Measurements from ENCODE around the gene DPYSL3.

Gene DPYSL3

GRCh38 chr5:147467973-147468508 lies 41.8 kb downstream of the DPYSL3 start:
- DNase-seq = no peak

DNA sequence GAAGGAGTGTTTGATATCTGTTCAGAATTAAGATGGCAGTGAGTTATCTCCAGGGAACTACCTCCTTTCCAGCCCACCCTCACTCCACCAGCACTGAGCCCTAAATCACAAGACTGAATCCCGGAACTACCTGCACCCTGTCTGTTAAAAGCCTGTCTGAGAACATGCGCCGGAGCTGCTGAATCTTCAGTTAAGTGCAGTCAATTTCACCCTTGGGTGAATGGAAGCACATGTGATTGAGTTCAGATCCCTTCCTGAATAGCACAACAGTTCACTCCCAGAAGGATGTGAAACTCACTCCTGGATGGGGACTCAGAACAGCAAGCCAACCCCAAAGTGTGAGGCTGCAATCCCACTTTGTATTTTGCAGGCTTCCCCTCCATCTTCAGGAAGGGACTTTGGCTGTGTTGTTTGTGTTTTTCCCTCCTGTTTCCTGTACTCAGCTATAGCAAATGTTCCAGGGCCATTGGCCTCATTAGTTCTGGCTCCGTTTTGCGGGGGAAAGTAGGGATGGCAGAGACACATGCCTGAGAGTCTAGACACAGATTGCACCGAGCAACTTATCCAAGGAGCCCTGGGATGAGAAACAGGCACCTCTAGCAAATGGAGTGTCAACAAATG lies 43.4 kb downstream of the DPYSL3 start:
- DNase-seq = no peak

DNA sequence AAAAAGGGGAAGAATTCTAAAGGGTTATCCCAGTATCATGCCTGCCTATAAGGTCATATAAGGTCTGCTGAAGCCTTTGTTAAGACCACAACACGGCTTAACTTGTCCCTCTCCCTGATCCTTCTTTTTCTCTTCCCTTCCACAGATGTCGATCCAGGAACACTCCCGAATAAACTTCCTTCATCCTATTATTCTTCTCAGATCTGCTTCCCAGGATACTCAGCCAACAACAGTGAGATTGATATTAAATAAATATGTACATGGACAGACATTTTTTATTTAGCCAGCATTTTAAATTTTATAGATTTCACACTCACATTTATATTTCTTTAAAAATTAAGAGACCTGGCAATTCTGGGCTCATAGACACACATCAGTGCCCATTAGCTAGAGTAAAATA lies 44.1 kb downstream of the DPYSL3 start:
- DNase-seq = no peak

GRCh38 chr5:147464211-147464610 lies 45.7 kb downstream of the DPYSL3 start:
- no peak for DNase-seq

DNA sequence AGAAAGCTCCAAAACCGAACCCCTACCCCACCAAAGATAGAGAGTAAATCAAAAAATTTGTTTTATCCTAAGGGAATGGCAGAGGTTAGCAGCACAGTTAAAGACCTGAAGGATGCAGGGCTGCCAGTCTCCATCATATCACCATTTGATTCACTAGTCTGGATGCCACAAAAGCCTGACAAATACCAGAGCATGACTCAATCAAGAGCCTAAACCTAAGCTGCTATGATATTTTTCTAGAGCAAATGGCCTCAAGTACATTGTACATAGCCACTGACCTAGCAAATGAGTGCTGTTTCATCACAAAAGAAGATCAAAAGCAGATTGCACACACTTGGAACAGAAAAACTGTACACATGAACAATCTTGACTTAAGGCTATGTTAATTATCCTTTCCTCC lies 48.0 kb downstream of the DPYSL3 start:
- no peak for DNase-seq

DNA sequence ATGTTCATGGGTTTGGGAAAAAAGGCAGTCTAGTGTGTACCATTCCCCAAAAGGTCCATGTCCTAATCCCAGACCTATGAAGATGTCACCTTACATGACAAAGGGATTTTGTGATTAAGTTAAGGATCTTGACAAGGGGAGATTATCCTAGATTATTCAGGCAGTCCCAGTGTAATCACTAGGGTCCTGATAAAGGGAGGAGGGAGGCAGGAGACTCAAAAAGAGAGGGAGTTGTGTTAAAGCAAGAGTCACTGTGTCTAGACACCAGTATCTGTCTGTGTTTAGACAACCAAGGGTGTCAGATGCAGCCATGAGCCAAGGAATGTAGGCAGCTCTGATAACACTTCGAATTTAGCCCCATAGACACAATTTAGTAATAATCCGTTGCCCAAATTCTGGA lies 49.5 kb downstream of the DPYSL3 start:
- no peak for DNase-seq

- no peak for DNase-seq
Observed at GRCh38 chr5:147458581-147458980, 51.3 kb downstream of the DPYSL3 start.

DNA sequence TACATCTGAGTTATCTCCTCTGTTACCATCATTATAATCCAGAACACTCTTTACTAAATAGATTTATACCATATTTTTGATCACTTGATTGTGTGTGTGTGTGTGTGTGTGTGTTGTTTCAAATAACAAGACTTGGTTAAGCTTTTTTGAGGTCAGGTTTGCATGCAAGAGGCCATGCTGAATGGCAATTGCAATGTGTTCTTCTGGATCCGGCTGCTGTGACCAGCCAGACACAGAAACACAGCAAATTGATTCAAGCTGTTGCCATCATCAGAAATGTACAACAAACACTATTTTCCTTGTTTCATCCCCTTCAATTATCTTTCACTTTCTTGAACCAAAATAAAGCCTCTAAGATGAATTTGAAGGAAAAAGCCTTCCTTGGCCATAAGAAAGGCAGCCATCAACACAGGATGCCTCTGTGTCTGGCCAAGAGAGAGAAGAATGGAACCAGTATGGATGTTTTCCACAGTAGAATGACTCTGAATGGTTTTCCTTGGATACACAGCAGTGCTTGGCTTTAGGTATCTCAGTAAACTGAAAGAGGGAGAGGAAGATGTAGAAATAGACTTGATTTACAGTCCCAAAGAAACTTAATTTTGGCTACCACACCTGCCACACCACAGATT lies 53.9 kb downstream of the DPYSL3 start:
- DNase-seq = no peak

GRCh38 chr5:147454996-147455677 lies 54.7 kb downstream of the DPYSL3 start:
- DNase-seq = no peak

DNA sequence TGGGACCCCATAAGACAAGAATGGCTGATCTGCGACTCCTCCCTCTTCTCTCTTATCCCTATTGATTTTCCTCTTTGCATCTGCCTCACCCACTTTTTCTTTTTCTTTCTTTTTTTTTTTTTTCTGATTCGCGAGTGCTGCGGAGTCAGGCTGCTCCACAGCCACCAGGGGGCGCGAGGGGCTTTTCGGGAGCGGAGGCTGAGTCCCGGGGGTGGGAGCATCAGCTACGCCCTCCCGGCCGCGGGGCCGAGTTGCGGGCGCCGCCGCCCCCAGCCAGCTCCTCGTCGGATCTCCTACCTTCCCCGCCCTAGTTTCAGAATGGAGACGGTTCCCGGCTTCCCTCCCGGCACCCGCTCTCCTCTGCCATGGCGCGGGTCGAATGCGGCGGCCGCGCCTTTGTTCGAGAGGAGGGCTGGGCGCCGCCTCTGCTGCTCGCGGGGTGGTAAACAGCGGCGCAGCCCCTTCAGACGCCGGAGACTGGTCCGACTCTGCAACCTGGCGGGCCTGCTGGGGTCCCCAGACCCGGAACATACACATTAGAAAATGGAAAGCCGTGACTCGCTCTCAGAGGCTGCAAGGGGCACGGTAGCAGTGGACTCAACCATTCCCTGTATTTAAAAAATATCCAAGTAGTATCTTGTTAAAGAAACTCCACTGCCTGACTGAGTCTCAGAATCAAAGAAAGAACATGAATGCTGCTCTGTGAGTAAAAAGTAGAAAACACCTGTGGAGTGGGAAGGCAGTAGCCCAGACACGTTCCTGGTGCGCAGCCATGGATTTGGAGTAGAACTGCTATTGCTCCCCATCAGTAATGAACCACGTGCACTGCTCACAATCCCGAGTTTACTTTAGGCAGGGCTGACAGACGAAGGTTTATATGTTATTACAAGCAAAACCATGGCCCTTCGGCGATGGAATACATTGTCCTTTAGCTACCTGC lies 55.7 kb downstream of the DPYSL3 start:
- peak; percentile 35 for DNase-seq

DNA sequence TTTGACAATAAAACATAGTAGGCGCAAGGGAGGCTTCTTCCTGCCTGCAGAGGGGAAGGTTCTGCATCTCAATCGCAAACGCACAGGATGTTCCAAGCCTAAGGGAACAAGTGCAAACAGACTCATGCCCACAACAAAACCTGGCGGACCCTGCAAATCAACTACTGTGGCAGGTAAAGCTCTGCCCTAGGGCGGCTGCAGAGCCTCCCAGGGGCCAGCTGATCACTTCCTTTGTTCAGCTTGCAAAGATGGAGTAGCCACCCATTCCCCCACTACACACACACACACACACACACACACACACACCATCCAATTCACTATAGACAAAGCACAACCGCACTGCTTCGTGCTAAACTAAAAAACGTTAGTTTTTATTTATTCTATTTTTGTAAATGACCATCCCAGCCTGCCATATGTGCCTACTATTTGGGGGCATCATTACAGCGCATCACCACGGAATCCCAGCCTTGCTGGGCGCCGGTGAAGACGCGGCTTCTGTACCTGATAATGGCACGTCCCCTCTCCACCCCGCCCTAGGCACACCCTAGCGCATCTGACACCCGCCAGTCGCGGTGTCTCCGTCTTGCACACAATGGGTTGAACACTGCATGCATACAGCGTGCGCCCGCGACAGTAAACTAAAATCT lies 57.6 kb downstream of the DPYSL3 start:
- no peak for DNase-seq

DNA sequence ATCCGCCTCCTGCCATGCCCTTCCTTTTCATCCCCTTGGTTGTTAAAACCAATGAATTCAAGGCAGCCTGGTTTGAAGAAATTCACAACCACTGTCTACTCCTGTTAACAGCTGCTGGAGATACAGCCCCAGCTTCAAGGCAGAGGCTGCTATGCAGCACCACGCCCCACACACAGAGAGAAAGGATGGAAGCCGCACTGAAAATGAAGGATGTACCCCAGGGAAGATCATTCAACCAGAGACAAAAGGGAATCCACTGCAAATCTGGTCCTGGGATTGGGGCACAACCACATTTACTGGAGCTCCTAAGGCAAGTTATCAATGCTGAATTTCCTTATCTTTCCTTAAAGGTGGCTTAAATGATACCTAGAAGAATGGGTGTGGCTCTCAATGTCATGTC lies 58.7 kb downstream of the DPYSL3 start:
- DNase-seq = no peak

- no peak for DNase-seq
Observed at GRCh38 chr5:147450606-147451005, 59.3 kb downstream of the DPYSL3 start.

- no peak for DNase-seq
Observed at GRCh38 chr5:147448766-147449165, 61.1 kb downstream of the DPYSL3 start.

DNA sequence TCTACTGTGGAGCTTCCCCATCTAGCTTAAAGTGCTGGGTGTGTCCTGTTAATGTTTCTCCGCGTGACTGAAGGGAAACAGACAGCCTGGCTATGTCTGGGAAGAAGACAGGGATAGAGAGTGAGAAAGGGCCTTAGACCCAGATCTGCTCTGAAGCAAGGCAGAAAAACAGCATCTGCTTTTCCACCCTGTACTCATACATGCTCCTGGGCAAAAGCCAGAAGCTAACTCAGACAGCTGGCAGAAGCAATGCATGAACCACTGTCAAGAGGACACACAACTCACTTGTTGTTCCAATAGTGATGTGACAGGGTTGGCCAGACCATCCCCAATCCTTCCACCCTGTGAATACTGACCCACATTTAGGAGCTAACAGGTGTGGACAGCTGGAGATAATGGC lies 63.3 kb downstream of the DPYSL3 start:
- no peak for DNase-seq

DNA sequence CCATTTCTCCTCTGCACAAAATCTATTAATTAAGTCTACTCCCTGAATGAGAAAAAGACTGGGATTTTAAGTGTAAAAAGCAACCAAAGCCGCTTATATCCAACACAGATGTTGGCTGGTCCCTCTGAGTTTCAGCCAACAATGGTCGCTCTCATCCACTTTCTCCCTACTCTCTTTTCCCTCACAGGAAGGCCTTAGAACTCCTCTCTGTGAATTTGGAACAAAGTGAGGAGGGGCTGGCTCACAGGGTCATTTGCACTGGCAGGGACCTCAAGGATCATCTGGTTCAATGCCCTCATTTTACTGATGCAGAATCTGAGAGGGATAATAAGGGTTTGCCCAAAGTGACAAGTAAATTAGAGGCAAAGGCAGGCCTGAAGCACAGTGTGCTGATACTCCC lies 64.0 kb downstream of the DPYSL3 start:
- no peak for DNase-seq

DNA sequence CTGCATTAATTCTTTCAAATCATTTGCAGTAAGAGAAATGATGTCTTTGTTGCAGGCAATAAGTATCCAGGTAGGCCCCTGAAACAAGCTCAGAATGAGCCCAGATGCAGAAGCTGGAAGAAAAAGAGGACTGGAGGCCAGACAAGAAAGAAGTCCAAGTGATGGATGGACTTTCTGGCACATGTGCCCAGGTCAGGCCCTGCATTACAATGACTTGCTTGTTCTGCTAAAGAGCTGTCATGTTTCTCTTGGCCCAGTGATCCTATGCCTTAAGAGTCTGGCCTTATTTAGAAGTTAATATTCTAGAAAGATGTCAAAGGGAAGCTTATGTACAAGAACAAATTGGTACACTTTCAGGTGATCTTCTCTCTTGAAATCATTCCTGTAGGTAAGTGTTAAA lies 64.8 kb downstream of the DPYSL3 start:
- no peak for DNase-seq

DNA sequence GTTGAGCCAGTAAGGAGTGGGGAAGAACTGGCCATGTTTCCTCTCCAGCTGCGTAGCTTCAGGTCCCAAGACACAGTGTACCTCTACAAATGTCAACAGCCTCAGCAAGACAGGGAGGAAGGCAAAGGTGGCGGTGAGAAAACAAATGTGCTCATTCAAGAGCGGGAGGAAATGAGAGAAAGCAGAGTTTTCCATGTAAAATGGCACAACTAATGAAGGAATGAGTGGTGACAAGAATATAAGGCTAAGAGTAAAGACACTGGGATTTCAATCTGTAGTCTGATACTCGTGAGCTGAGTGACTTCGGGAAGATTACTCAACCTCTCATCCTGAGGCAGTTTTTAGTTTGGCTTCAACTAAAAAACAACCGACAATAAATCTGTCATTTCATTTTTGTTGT lies 67.6 kb downstream of the DPYSL3 start:
- DNase-seq = no peak

DNA sequence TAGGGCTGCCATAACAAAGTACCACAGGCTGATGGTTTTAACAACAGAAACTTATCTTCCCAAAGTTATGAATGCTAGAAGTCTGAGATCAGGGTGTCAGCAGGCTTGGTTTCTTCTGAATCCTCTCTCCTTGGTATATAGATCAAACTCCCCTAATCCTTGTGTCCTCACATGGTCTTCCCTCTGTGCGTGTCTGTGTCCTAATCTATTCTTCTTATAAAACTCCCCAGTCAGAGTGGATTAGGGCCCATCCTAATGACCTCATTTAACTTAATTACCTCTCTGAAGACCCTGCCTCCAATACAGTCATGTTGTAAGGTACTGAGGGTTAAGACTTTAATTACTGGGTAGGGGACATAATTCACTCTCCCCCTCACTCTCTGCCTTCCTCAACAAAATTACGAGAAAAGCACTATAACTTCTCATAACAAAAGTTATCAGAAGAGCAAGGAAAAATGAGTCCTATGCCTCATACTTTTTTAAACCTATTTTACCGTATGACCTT lies 68.6 kb downstream of the DPYSL3 start:
- DNase-seq = no peak

GRCh38 chr5:147439254-147439653 lies 70.6 kb downstream of the DPYSL3 start:
- DNase-seq = no peak

DNA sequence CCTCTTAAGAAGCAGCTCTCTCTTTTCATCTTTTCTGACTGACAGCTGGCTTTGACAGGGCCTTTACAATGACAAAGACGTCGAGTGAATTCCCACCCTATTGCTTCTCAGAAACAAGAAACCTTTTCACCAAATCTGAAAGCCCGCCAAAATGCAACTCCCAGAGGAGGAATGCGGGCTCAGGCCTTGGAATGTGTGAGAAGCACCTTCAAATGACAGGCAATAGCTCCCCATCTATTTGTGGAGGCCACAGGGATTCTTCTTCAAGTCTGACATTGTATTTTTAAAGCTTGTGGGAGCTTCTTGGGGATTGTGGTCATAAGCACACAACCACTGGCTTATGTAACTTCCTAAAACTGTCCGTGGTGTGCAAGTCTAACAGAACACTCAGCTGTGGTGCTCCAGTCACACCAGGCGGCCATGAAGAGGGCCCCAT lies 72.7 kb downstream of the DPYSL3 start:
- no peak for DNase-seq

- no peak for DNase-seq
Observed at GRCh38 chr5:147436596-147436995, 73.3 kb downstream of the DPYSL3 start.
